SK-N-MC (cell line): ENCODE measurements around the gene PPP1R15B.

ENCODE experiments used
- EZH2 ChIP-seq: fragments of 200-600 bp; sonication (generic); IDR thresholded peaks from one replicate; pipeline ENCODE4 v1.6.1; 2017; ENCODE audit warnings: antibody characterized with exemption
- FOXP2 ChIP-seq: optimal IDR thresholded peaks from 2 replicates; pipeline ENCODE3; 2011; ENCODE audit warnings: mild to moderate bottlenecking, moderate library complexity; ENCODE audit not compliant: insufficient read depth; ENCODE audit errors: extremely low read length, control extremely low read depth
- POLR2AphosphoS5 ChIP-seq: IDR thresholded peaks from 2 replicates; pipeline ENCODE4 v1.6.1; 2012; ENCODE audit warnings: mild to moderate bottlenecking, low read depth, low read length, borderline replicate concordance

DNA sequence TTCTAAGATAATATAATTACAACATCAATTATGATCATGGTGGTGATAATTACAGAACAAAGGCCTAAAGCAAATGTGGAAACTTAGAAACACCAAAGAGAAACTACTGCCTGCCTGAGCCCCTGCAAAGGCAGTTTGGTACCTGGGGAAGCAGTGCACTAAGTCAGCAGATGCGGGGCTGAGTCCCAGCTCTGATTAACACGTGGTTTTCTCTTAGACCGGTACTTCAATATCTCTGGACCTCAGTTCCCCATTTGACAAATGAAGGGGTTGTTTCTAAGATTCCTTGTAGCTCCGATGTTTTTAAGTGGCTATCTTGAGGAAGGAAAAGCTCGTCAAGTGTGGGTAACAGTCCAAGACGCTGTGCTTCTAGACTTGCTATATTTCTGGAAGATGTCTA is 35.2 kb downstream of the PPP1R15B start:
- TF ChIP-seq EZH2 (no peak), POLR2AphosphoS5 (no peak), FOXP2 (no peak)
